ENCODE data around the gene LY9.

GRCh38 chr1:160814856-160815255 lies 18.9 kb downstream of the LY9 start:
- TF ChIP-seq EZH2 (IDR thresholded peaks at IDR 0.05; ENCODE audit: insufficient read depth, poor library complexity, severe bottlenecking) (no peak), EZH2phosphoT487 (IDR thresholded peaks at IDR 0.05; ENCODE audit: insufficient read depth, low read depth) (no peak)
